HG02943 (cell line): ENCODE measurements around the gene VSIR.

Experiments
- ATAC-seq: cut with Tn5 transposase; IDR thresholded peaks from one replicate; pipeline ENCODE4 v1.9.1; 2021; ENCODE audit warnings: mild to moderate bottlenecking, low read depth, moderate library complexity; ENCODE audit not compliant: unreplicated experiment

VSIR gene

GRCh38 chr10:71717056-71717455 is 56.3 kb downstream of the VSIR start:
- ATAC-seq: no peak

GRCh38 chr10:71716426-71716825 is 56.9 kb downstream of the VSIR start:
- no peak for ATAC-seq

- no peak for ATAC-seq
Measured at GRCh38 chr10:71715860-71716259, 57.5 kb downstream of the VSIR start.

GRCh38 chr10:71715026-71715425 is 58.3 kb downstream of the VSIR start:
- no peak for ATAC-seq

GRCh38 chr10:71714592-71714991 is 58.7 kb downstream of the VSIR start:
- no peak for ATAC-seq

- no peak for ATAC-seq
Measured at GRCh38 chr10:71714031-71714410, 59.3 kb downstream of the VSIR start.

GRCh38 chr10:71713135-71714030 is 59.9 kb downstream of the VSIR start:
- no peak for ATAC-seq

- no peak for ATAC-seq
Measured at GRCh38 chr10:71712572-71713134, 60.7 kb downstream of the VSIR start.

GRCh38 chr10:71712170-71712569 is 61.1 kb downstream of the VSIR start:
- ATAC-seq: no peak

- no peak for ATAC-seq
Measured at GRCh38 chr10:71711052-71711623, 62.2 kb downstream of the VSIR start.

GRCh38 chr10:71710519-71710918 is 62.8 kb downstream of the VSIR start:
- no peak for ATAC-seq

GRCh38 chr10:71708897-71709882 is 64.1 kb downstream of the VSIR start:
- ATAC-seq: no peak

GRCh38 chr10:71708301-71708703 is 65.0 kb downstream of the VSIR start:
- ATAC-seq: no peak

GRCh38 chr10:71707240-71707789 is 66.0 kb downstream of the VSIR start:
- ATAC-seq: no peak

GRCh38 chr10:71706216-71707121 is 66.9 kb downstream of the VSIR start:
- no peak for ATAC-seq

- no peak for ATAC-seq
Measured at GRCh38 chr10:71705582-71705981, 67.7 kb downstream of the VSIR start.

- ATAC-seq: no peak
Measured at GRCh38 chr10:71704816-71705215, 68.5 kb downstream of the VSIR start.

GRCh38 chr10:71703577-71703976 is 69.7 kb downstream of the VSIR start:
- no peak for ATAC-seq

GRCh38 chr10:71701496-71702132 is 71.7 kb downstream of the VSIR start:
- no peak for ATAC-seq
